SH-SY5Y (cell line): ENCODE results near the gene CACNA1B.

Source experiments
- GATA2 ChIP-seq: IDR thresholded peaks from 2 replicates; pipeline ENCODE4 v1.6.1; 2011; ENCODE audit warnings: mild to moderate bottlenecking, low read depth, low read length
- GATA3 ChIP-seq: IDR thresholded peaks from 2 replicates; pipeline ENCODE4 v1.6.1; 2011; ENCODE audit warnings: low read depth, mild to moderate bottlenecking, low read length, moderate library complexity

CACNA1B gene

DNA sequence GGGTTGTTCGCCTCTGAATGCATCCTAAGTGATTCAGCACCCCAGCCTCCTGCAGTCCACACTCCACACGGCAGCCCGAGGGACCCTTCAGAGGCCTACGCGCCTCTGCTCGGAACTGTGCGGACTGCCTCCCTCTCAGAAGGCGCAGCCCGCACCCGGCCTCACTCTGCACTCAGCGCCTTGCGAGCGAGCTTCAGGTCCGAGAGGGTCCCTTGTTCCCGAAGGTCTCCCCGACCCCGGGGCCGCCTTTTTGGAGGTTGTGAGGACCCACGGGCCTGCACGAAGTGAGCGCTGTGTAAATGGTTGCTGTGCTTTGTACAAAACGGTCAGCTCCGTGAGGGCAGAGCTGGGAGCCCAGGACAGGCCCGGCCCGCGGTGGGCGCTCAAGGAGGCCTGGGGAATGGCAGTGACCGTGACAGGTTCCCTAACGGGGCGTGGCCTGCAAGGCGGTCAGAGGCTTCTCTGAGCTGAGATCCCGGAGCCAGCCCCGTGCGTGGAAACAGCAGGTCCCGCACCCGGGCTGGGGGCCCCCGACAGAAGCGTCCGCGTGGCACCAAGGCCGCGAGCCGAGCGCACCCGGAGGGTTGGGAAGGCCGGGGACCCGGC is 698 bp upstream of the CACNA1B start:
- TF ChIP-seq GATA3 (no peak), GATA2 (no peak)

DNA sequence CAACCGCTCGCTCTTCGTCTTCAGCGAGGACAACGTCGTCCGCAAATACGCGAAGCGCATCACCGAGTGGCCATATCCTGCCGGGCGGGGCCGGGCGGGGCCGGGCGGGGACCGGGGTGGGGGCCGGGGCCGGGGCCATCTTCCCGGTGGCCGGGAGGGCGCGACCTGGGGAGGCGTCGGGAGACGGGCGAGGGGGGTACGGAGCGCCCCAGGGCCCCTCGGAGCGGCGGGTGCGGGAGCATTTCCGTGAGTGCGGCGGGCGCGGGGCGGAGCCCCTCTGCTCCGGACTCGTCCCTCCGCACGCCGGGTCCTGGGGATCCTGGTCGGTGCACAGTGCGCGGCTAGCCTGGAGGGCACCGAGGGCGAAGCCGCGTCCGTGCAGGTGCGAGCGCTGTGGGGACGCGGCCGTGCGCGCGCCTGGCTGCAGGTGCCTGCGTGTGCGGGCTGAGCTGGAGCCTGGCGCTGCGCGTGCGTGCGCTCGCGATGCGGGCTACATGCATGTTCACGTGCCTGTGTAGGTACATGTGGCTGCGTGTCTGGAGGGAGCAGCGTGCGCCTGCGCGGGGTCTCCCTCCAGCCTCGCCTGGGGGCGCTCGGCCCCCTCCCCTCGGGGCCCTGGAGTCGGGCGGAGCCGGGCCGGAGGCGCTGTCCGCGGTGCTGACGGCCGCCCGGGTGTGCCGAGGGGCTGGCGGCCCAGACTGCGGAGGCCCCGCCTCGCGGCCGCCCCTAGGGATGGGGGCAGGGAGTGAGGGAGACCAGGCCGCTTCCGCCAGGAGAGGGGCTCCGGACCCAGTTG is 762 bp downstream of the CACNA1B start:
- TF ChIP-seq GATA2 (no peak), GATA3 (no peak)

DNA sequence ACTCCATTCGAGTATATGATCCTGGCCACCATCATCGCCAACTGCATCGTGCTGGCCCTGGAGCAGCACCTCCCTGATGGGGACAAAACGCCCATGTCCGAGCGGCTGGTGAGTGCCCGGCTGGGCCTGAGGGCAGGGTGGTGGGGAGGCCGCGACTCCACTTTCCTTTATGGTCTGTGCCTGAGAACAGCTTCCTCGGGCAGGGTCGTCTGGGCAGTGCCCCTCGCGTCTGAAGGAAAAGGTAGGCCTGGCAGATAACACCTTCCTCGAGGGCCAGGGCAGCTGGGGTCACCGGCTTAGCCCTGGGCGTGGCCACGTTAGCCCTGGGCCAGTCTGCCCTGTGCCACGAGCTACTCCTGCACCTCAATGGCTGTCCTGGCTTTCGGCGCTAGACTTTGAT is 1.5 kb downstream of the CACNA1B start:
- TF ChIP-seq GATA2 (no peak), GATA3 (no peak)

DNA sequence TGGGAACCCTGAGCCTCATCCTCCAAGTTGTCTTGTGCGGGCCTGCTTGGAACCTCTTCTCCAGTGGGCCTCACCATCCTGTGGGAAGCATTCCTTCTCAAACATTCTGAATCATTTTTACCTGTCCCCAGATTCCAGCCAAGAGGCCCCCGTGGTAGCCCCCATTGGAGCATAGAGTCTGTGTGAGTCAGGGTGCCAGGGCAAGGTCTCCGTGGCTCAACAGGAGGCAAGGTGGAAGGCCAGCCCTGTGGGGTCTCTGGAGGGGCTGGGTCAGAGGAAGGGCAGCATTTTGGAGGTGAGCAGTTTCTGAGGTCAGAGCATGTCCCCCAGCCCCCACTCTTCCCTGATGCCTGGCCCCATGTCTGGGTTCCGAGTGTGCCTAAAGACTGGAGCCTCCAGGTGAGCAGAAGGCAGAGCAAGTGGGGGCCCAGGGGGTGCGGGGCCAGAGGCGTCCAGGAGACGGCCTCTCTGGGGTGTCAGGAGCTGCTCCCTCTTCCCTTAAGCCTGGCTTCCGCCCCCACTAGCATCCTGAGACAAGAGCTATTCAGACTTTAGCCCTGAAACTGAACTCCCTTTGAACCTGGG is 2.1 kb downstream of the CACNA1B start:
- TF ChIP-seq GATA2 (no peak), GATA3 (no peak)

DNA sequence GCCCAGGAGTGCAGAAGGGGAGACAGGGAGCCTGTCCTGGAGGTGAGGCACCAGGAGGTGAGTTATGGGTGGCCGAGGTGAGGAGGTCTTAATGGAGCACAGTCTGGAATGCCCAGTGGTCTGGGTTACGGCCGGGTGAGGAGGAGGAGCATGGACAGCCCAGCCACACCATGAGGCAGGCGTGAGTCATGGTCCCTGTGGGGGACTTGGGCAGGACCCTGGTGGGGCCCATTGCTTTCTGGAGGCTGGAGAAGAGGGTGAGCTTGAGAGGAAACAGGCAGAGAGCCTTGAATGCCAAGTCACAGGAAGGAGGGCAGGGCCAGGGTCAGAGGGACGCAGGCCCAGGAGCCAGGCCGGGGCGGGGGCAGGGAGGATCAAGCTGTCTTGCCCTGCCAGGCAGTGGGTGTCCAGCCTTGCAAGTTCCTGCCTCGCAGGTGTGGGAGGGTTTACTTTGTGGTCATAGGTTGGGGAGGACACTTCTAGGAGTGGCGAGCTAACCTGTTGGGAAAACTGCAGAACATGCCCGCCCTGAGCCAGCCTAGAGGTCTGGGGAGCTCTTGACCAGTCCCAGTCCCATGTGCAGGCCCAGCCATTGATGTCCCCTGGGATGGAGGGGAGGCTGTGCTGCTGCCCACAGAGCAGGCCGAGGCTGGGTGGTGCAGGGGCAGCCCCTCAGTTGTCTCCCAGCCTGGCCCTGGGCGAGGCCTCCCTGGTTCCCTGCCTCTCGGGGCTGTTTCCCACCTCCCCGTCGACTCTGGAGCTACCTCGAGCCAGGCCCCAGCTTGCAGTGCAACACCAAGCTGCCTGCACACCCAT is 2.8 kb downstream of the CACNA1B start:
- TF ChIP-seq GATA3: no peak
- TF ChIP-seq GATA2: no peak

DNA sequence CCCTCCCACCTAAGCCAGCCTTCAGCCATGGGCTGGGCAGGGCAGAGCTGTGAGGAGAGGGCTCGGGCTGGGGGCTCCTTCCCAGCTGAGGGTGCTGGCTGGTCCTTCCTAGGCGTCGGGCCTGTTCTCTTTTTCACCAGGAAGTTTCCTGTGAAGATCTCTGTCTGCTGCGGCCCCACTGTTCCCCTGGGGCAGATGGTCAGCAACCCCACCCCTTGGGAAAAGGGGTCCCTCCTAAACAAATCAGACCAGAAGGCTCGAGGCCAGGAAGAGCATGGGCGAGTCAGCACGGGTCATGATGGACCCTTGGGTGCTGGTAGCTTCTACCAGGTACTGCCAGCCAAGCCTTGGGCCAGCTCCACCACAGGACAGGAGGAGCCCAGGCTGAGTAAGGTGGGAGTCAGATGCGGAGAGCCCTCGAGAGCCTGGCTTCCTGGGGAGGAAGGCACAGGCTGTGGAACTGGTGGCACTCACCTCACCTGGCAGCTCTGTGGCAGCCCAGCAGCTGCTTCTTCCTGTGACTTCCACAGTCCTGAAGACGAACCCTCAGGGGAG is 3.5 kb downstream of the CACNA1B start:
- TF ChIP-seq GATA2 (no peak), GATA3 (no peak)

DNA sequence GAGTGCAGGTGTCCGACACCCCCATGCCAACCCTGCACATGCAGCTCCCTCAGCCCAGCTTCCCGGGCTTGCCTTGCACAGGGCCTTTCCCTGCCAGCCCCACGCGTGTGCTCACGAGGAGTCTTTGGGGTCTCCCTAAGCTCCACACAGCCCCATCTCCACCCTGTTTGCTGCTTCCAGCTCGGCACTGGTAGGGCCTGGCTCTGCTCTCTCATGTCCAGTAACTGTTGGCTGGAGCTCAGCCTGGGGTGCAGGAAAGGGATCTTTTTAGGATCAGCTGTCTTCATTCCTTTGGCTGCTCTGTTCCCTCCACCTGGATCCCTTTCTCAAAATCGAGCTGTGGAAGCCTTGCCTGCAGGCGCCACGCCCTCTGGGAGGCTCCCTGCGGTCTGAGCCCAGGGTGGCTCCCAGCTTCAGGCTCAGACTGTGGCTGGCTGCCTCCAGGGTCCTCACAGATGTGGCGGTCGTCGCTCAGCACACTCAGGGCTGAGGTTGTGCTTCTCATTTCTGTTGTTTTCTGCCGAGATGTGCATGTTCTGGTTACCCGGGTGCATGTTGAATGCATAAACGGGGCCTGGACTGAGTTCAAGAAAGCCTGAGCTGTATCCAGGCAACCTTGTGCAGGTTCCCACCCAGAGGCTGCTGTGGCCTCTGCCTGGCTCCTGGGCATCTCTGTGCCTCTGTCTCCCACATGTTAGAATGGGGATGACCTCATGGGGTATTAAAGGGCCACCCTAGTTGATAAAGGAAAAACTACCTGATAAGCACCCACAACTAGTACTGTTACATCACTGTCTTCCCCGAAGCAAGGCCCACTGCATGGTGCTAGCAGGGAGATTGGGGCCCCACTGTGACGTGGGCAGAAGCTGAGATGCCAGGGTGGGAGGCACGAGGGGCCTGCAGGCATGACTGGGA is 4.3 kb downstream of the CACNA1B start:
- TF ChIP-seq GATA3: no peak

DNA sequence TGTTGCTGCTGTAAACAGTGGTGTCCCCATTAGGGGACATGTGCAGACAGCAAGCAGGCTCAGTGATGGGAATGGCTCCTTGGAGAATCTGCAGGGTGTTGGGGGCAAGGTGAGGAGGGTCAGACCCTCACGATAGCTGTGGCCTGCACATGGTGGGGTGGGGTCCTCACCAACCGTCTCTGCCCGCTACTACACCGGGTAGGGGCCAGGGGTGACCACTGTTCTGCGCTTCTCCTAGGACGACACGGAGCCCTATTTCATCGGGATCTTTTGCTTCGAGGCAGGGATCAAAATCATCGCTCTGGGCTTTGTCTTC is 4.9 kb downstream of the CACNA1B start:
- TF ChIP-seq GATA2: no peak
- no peak for TF ChIP-seq GATA3

DNA sequence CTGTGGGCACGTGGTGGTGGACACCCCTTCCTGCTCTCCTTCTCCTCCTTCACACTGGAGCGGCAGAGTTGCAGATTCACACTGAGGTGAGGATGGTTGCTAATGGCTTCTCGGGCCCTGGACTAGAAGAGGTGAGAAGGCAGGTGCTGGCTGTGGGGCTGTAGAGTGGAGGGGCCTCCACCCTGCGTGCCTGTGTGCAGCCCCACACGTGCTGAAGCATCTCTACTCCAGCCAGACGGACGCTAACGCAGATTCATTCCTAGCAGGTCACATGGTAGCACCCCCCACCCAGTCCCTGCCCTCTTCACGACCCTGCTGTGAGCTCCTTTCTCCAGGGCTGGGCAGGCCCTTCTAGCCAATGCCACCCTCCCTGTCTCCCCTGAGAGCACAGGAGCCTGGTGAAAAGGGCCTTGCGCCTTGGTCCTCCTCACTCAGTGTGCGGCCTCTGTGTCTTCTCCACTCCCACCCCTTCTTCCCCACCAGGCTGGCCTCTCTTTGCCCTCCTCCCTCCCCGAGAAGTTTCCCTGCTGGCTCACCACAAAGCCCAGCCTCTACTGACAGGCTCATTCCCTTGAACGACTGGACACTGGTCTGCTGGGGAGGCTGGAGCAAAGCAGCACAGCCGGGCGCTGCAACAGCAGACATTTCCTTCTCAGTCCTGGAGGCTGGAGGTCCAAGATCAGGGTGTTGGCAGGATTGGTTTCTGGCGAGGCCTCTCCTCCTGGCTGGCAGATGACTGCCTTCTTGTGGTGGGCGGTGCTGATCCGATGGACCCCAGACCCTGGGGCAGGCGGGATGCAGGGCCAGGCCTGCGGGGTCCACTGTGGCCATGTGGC is 14.2 kb downstream of the CACNA1B start:
- TF ChIP-seq GATA3 (no peak), GATA2 (no peak)

DNA sequence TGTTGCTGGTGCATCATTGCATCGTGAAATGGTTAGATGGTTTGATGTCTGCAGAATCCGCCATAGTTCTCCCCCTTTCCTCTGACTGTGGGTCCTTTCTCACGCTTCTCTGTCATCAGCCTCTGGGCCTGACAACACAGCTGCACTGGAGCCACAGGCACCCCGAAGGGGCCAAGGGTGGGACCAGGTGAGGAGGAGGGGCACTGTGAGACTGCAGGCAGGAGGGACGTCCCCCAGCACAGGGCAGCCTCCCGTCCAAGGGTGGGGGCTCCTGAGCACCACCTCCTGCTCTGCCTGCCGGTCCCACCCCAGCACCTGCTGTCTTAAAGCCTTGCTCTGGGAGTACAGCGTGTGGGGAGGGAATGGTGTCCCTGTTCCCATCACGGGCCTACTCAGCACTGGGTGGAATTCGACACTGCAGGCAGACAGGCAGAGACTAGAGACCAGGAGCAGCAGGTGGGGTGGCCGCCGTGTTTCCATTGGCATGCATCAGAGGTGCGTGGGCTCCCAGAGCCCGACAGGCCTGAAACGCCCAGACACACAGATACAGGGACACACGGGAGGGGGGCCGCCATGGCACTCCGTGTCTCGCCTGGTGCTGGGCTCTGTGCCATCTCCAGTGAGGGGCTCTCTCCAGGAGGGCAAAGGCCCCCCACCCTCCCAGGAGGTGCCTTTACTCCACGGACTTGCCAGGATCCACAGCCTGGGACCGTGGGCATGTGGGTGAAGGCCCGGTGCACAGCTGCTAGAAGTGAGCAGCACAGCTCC is 15.0 kb downstream of the CACNA1B start:
- TF ChIP-seq GATA2 (no peak), GATA3 (no peak)

DNA sequence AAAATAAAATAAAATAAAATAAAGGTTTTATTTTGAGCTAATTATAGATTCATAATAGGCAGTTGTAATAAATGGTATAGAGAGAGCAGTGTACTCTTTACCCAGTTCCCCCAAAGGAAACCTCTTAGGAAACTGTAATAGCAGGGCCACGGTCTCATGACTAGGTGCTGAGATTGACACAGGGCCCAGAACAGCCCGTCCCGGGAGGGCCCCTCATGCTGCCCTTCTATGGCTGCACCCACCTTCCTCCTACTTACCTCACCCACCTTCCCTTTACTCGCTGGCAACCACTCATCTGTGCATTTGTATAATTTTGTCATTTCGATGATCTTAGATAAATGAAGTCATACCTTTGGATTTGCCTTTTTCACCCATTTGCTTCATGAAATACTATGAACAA is 16.1 kb downstream of the CACNA1B start:
- TF ChIP-seq GATA3 (no peak), GATA2 (no peak)
